HG03066 (cell line): ENCODE data around the gene SUDS3.
"Not testable (repeated sequence)": the region's sequence is repeated elsewhere in the genome, so short reads cannot be mapped to it uniquely, and the experiment has no call there.

Experiments used
- ATAC-seq: cut with Tn5 transposase; IDR thresholded peaks from one replicate; pipeline ENCODE4 v1.9.1; 2021; ENCODE audit warnings: low read depth; ENCODE audit not compliant: unreplicated experiment

Gene SUDS3

DNA sequence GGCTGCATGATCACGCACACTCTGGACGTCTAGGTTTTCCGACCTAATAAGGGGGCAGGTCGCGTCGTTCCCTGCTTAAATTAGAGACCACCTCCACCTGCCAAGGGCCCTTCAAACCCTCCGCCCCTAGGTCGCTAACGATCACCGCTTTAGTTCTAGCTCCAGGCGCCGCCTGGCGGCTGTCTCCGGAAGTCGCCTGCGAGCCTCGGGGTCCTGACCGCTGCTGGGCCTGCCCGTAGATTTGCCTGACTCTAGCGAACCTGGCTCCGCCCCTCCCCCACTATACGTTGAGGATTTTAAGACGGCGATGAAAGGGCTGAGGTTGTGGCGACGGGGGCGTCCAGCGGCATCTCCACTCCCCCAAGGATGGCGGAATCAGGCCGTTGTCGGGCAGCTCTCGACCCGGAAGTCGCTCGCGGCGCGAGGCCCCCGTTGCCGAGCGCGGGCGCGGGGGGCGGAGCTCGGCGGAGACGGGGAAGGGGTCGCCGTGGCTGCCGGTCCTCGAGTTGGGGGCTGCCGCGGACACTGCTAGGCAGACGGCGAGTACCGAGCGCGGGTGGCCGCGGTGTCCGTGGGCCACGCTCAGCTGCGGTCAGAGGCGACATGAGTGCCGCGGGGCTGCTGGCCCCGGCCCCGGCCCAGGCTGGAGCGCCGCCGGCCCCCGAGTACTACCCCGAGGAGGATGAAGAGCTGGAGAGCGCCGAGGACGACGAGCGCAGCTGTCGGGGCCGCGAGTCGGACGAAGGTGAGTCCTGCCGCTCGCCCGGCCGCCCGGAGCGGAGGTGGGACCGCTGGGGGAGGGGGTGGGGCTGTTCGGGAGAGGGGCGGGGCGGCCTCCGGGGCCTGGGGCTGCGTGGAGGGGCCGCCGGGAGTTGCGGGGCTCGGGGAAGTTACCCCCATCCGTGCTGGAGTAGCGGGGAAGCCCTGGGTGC lies at the start of gene SUDS3:
Gene SUDS3 (plus strand): TSS at position 467 of the 932 bp plus-strand sequence. CDS start 137 bp downstream, at position 604.
- ATAC-seq, result peak; percentile 24

DNA sequence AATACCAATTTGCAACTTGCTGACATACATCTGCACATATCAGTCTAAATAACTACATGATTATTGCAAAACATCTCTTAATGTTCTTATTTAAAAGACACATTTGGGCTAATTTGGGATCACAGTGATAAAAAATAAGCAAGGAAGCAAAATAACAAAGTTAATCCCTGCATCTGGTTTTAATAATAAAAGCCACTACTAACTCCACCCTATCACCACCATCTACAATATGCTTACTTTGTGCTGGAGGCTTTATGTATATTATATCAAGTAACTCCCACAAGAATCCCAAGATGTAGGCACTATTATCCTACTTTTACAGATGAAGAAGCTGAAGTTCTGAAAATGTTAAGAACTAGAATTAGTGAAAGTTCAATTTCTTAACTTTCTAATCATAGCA lies 49.4 kb upstream of the SUDS3 start:
- no peak for ATAC-seq

DNA sequence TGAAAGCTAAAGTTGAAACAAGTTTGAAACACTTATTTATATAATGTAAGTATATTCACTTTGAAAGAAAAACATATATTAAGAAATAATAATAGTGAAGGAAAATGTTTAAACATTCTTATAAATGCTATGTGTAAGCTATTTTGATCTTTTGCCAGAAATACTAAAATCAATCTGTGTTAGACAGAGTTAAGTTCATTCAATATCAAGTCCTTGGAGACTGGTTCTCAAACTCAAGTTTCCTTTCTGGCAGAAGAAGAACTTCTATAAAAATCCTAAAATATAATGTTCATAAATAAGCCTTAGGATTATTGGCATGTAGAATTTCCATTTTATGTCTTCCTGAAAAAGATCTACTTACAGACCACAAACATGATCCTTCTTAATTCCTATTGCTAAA lies 49.0 kb upstream of the SUDS3 start:
- no peak for ATAC-seq

DNA sequence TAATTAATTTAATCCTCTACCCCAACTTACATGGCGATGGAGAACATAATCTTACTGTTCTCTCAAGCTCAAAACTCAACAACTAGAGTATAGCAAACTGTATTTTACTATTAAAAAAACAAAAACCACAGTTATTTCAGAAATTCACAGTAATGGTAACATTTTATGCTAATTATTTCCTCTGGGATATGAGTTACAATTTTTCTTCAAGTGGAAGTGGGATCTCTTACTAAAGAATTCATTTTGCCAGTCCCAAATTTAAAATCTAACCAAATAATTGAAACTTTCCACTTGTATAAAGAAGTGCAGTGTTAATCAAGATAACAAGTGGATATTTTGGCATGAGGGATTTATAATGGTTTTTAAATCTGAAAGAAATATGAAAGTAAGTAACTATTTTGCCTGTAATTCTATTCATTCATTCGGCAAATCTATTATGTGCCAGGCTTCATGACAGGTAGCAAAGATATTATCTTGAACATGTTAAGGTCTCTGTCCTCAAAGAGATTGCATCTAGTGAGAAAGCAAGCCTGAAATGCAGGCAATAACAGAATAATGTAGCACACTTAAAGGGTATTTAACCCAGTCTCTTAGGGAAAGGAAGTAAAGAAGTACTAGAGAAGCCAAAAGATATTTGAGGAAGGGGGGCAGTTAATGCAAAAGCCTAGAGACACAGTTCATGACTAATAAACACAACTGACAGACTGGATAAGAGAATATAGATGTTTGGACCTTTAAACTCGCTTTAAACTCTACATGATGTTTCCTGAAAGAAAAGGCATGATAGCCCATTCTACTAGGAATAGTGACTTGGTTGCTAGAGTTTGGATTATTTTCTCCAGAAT lies 47.6 kb upstream of the SUDS3 start:
- ATAC-seq, result no peak

DNA sequence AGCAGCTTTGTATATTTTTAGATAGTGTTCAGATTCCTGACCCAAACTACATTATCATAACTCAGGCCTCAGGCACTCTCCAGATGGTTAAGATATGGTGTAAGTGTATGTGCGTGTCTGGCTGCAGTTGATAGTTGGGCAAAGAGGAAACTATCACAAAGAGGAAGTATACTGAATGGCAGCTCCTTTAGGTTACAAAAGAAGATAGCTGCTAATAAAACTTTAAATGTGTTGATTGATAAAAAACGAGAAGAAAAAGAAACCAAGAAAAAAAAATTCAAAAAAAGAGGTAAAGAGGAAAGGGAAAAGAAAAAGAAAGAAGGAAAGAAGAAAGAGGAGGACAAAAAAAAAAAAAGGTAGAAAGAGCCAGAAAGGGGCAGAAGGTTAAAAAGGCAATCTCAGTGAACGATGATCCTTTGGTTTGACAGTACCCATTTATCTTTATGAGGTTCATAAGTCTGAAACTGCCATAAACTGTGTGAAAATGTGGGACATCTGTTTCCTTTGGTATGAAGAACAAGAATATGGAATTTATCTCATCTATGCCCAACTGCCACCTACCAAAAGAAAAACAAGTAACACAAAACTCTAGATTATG lies 45.8 kb upstream of the SUDS3 start:
- ATAC-seq, result peak; percentile 62

DNA sequence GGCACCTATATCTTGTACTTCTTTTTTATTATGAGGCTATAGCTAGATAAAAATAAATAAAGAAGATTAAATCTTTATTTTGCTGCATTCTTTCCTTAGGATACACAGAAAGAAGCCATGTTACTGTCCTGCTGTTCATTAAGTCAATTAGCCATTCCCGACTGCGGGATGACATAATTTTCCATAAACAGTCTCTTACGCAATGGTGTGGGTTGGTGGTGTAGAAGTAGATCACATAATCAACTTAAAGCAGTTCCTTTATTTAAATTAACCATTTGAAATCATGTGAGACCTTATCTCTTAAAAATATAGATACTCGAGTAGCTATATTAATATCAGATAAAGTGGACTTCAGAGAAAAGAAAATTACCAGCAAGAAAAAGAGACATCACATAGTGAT lies 43.8 kb upstream of the SUDS3 start:
- ATAC-seq, result no peak

DNA sequence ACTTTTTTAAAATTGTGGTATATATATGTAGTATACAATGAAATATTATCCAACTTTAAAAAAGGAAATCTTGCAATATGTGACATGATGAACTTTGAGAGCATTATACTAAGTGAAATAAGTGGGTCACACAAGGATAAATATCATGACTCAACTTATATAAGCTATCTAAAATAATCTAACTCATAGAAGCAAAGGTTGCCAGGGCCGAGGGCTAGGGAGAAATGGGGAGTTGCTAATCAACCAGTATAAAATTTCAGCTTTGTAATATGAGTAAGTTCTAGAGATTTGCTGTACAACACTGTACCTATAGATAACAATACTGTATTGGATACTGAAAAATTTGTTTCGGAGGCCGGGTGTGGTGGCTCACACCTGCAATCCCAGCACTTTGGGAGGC lies 42.1 kb upstream of the SUDS3 start:
- ATAC-seq, result no peak

- ATAC-seq, result no peak
Measured at GRCh38 chr12:118334939-118335567, 41.3 kb upstream of the SUDS3 start.

- ATAC-seq, result no peak
Measured at GRCh38 chr12:118336123-118336522, 40.2 kb upstream of the SUDS3 start.

GRCh38 chr12:118337194-118337838 lies 39.0 kb upstream of the SUDS3 start:
- ATAC-seq, result no peak

GRCh38 chr12:118342090-118342489 lies 34.3 kb upstream of the SUDS3 start:
- no peak for ATAC-seq

DNA sequence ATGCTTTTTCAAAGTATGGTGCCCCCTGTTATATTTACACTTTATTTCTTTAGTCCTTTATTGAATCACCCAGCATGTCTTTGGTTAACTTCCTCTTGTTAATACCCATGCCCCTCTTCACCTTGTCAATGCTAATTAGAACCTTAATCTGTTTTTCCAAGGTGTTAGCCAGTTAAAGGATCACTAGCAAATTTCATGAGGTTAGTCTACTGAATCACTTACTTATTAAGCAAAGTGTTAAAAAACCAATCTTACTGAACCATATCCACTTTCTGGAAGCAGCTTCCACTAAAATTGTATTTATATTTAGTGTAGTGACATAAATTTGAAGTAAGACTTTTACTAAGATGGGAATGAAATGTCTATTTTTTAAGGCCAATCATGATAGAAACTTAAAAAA lies 31.5 kb upstream of the SUDS3 start:
- no peak for ATAC-seq

GRCh38 chr12:118345355-118345754 lies 31.0 kb upstream of the SUDS3 start:
- ATAC-seq, result no peak

GRCh38 chr12:118346895-118347294 lies 29.5 kb upstream of the SUDS3 start:
- ATAC-seq, result no peak

- no peak for ATAC-seq
Measured at GRCh38 chr12:118347916-118348315, 28.4 kb upstream of the SUDS3 start.

- no peak for ATAC-seq
Measured at GRCh38 chr12:118350908-118351559, 25.3 kb upstream of the SUDS3 start.

- no peak for ATAC-seq
Measured at GRCh38 chr12:118353721-118354120, 22.6 kb upstream of the SUDS3 start.

GRCh38 chr12:118354503-118354902 lies 21.9 kb upstream of the SUDS3 start:
- ATAC-seq, result not testable (repeated sequence)

GRCh38 chr12:118354903-118355302 lies 21.5 kb upstream of the SUDS3 start:
- no peak for ATAC-seq

DNA sequence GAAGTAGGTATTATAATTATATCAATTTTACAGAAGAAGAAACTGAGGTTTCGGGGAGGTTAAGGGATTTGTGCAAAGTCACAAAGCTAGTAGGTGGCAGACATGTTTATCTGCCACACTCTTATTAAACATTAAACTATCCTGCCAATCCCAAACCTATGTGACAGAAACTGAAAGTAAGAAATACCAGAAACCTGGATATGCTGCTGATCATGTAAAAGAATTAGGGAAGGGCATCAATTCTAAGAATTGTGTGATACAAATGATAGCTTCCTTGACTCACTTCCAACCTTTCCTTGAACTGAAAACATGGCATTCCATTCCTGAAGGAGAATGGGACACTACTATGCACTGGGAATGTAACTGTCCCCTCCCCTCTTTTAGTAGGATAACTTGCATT lies 20.5 kb upstream of the SUDS3 start:
- no peak for ATAC-seq
